Left kidney (tissue), 2 donors: ENCODE measurements around the gene ZNF436. TPM values are rescaled to one million over a fixed set of nuclear protein-coding genes. Genes with fewer than 3 reads are reported as not detected.
A peak's percentile ranks its signal among the peaks of the same experiment; 100 is the strongest.

ENCODE experiments used
- DNase-seq: peaks from one replicate; pipeline ENCODE4 v3.0.0-alpha.2; 2013
- polyA plus RNA-seq: library from polyadenylated mRNA; unstranded; fragments of 120-200 nt; gene quantifications from one replicate; pipeline ENCODE4 v1.2.1, GENCODE V29; 2013; ENCODE audit not compliant: insufficient read length

ZNF436 gene
- polyA plus RNA-seq, 1 donor: 32.3 TPM

- DNase-seq: peak; percentile 98
Observed at GRCh38 chr1:23367791-23368561, 1.7 kb downstream of the ZNF436 start.

- DNase-seq: no peak
Observed at GRCh38 chr1:23367451-23367790, 2.2 kb downstream of the ZNF436 start.

GRCh38 chr1:23366598-23366997 lies 3.0 kb downstream of the ZNF436 start:
- DNase-seq: no peak

GRCh38 chr1:23366146-23366545 lies 3.5 kb downstream of the ZNF436 start:
- DNase-seq: no peak

- DNase-seq: no peak
Observed at GRCh38 chr1:23362218-23362713, 7.4 kb downstream of the ZNF436 start.

- no peak for DNase-seq
Observed at GRCh38 chr1:23358310-23358875, 11.2 kb downstream of the ZNF436 start.

GRCh38 chr1:23357138-23357908 lies 12.3 kb downstream of the ZNF436 start:
- no peak for DNase-seq

- no peak for DNase-seq
Observed at GRCh38 chr1:23356471-23357137, 13.0 kb downstream of the ZNF436 start.

- DNase-seq: no peak
Observed at GRCh38 chr1:23354245-23354644, 15.4 kb downstream of the ZNF436 start.

- no peak for DNase-seq
Observed at GRCh38 chr1:23352096-23352695, 17.4 kb downstream of the ZNF436 start.

GRCh38 chr1:23345920-23346319 lies 23.7 kb downstream of the ZNF436 start:
- no peak for DNase-seq

- DNase-seq: no peak
Observed at GRCh38 chr1:23344987-23345472, 24.6 kb downstream of the ZNF436 start.

- peak; percentile 100 for DNase-seq
Observed at GRCh38 chr1:23344111-23344986, 25.3 kb downstream of the ZNF436 start, which contains the start of gene HNRNPR. Gene HNRNPR (minus strand): TSS chr1:23344284. CDS start chr1:23341008, 3,276 bp downstream.

GRCh38 chr1:23343221-23344110 lies 26.2 kb downstream of the ZNF436 start:
- no peak for DNase-seq

- no peak for DNase-seq
Observed at GRCh38 chr1:23341931-23342692, 27.5 kb downstream of the ZNF436 start.

- DNase-seq: no peak
Observed at GRCh38 chr1:23339632-23340031, 30.0 kb downstream of the ZNF436 start.

- DNase-seq: no peak
Observed at GRCh38 chr1:23337869-23338268, 31.8 kb downstream of the ZNF436 start.

- no peak for DNase-seq
Observed at GRCh38 chr1:23331713-23332112, 37.9 kb downstream of the ZNF436 start.

GRCh38 chr1:23330846-23331245 lies 38.8 kb downstream of the ZNF436 start:
- DNase-seq: no peak
